ENCODE data around the gene WNT2.
"Not testable (repeated sequence)": the region's sequence is repeated elsewhere in the genome, so short reads cannot be mapped to it uniquely, and the experiment has no call there.

Gene WNT2

DNA sequence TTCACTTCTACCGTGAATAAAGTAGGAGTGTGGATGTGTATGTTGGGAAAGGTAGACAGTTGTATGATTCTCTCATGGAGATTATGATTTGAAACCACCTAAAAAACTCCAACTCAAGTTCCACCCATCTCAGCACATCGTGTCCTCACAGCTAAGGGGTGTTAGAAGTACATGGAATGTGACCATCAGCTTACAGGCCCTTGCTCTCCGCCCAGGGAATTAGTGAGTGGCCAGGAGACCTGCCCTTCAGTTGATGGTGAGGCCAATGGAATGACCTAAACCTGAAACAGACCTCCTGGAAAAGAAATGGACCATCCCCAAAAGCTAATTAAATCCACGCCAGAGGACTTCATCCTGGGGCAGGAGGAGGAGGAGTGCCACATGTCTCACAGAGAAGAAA lies 2.1 kb upstream of the WNT2 start:
- no peaks in the 10 kb centered on the region for H3K36me3 ChIP-seq (replicated peaks)
- DNase-seq (ENCODE audit: low spot score in 2 of 2) = no peak
- H3K4me3 ChIP-seq = no peak overlapping the region
- in situ Hi-C loops (cut with MboI; ENCODE audit: low sequenced_read_pairs) = no loop called here
- H3K4me1 ChIP-seq = no peaks in the 10 kb centered on the region
- H3K27me3 ChIP-seq (ENCODE audit: low read depth) = peaks cover 55% of the 10 kb centered on the region
- H3K9me3 ChIP-seq = no peaks in the 10 kb centered on the region

DNA sequence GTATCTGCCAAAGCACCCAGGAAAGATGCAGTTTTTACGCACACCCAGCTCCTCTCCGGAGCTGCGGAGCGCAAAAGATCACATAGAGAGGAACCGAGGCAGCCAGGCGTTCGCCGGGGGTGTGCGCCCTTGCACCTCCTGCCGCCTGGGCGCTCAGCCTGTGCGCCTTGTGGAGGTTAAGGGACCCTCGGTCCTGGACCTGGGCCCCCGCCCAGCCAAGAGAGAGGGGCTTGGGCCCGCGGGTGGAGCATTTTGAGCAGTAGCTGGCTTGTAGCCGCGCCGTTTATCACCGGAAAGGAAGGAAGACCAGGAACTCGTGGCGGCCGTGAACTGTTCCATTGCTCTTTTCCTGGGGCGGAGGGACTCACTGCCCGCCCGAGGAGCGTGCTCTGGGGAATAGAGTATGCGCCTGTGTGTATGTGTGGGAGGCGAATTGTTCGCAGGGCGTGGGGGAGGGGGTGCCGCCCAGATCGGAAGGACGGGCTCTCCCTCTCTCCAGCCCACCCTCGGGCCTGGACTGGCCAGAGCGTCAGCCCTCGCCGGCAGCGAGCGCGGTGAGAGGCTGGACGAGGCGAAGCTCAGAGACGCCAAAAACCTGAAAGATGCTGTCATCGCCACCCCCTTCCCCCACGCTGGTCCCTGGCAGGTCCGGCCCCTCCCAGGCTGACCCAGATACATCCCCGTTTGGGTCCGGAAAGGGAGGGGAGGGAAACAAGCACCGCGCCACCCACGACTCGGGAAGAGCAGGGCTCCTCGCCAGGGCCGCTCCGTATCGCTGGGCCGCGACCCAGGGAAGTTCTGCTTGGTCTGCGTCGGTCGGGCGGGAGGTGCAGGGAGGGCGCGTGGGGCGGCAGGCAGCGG lies 1.2 kb upstream of the WNT2 start:
- Histone ChIP-seq H3K36me3 (replicated peaks) (no peaks in the 10 kb centered on the region), H3K9me3 (no peaks in the 10 kb centered on the region), H3K4me3 (no peak overlapping the region), H3K27me3 (ENCODE audit: low read depth) (peaks cover 59% of the 10 kb centered on the region), H3K4me1 (no peaks in the 10 kb centered on the region)
- DNase-seq (ENCODE audit: low spot score in 2 of 2) = no peak
- in situ Hi-C loops (cut with MboI; ENCODE audit: low sequenced_read_pairs) = no loop called here

DNA sequence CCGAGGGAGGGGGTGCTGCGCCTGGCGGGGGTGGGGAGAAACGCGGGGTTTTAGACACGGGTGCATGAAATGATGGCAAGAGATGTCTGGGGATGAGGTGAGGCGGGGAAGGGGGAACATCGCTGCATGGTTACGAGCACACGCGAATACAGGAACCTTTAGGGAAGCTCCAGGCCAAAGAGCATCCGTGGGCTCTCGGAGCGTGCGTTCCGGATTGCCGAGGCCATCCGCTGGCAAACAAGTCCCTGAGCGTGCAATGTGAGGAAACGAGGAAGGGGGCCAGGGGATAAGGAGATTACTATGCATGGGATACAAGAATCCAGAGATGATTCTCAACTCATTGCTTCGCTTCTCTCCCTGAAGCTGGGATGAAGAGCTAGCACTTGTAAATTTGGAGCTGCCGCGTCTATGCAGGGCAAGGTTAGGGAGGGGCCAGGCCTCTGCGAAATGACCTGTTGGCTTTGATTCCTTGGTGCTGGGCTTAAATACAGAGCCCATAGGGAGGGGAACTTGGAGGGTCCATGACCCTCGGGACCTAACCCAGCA lies 520 bp upstream of the WNT2 start:
- H3K9me3 ChIP-seq = no peaks in the 10 kb centered on the region
- H3K27me3 ChIP-seq (ENCODE audit: low read depth) = peaks cover 60% of the 10 kb centered on the region
- in situ Hi-C loops (cut with MboI; ENCODE audit: low sequenced_read_pairs) = no loop called here
- no peak for DNase-seq (ENCODE audit: low spot score in 2 of 2)
- H3K4me3 ChIP-seq = no peak overlapping the region
- no peaks in the 10 kb centered on the region for H3K36me3 ChIP-seq (replicated peaks)
- H3K4me1 ChIP-seq = no peaks in the 10 kb centered on the region

DNA sequence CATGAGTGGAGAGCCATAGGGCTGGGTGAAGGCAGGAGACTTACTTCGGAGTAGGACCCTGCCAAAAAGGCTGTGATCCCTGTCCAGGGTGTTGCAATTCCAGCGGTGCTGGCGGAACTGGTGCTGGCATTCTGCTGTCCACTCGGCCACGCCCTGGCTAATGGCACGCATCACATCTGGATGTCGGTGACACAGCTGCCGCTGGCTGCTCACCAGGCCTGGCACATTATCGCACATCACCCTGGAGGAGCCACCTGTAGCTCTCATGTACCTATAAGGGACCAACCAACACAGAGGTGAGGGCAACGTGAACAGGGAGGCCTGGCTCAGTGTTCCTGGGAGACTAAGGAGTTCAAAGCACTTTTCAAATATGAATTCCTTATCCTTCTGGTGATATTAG lies 2.3 kb downstream of the WNT2 start:
- Histone ChIP-seq H3K4me3 (no peak overlapping the region), H3K27me3 (ENCODE audit: low read depth) (peaks cover 65% of the 10 kb centered on the region)
- in situ Hi-C loops (cut with MboI; ENCODE audit: low sequenced_read_pairs) = no loop called here

DNA sequence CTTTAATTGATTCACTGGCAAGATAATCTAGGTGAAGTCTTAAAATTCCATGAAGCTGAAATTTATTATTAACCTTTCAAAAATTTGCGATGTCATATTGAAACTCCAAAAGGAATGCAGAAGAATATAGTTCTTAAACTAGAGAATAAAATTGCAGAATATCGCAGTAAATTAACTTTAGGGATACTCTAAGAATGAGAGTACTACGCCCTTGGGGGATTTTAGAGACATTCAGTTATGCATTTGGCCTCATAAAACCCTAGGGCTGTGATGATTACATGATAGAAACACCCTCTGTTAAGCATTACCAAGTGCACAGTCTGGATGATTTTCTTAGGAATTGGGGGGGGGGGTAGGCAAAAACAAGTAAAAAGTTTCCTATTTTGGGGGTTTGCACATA lies 3.7 kb downstream of the WNT2 start:
- Histone ChIP-seq H3K27me3 (ENCODE audit: low read depth) (peaks cover 52% of the 10 kb centered on the region), H3K9me3 (no peaks in the 10 kb centered on the region), H3K4me1 (no peaks in the 10 kb centered on the region), H3K36me3 (replicated peaks) (no peaks in the 10 kb centered on the region), H3K4me3 (no peak overlapping the region)
- in situ Hi-C loops (cut with MboI; ENCODE audit: low sequenced_read_pairs) = no loop called here
- no peak for DNase-seq (ENCODE audit: low spot score in 2 of 2)

More for the DNA sequence above, 2.3 kb downstream of the WNT2 start:
- no peak for DNase-seq (ENCODE audit: low spot score in 2 of 2)
- Histone ChIP-seq H3K9me3 (no peaks in the 10 kb centered on the region), H3K36me3 (replicated peaks) (no peaks in the 10 kb centered on the region), H3K4me1 (no peaks in the 10 kb centered on the region)

DNA sequence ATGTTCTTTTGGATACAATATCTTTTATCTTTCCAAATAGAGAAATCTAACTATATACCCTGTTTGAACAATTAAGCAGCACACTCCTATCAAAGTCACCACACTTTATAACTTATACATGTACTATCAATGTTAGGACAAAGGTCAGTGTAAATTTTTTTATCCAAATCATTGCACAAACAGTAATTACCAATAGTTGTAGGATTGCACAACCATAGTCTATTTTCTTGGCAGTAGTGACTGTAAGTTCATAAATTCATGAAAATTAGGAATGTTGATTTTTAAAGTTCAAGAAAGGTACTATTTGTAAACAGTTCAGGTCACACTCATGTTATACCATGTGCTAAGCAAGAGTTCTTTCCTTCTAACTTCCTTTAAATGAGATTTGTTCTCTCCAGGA lies 9.3 kb downstream of the WNT2 start:
- Histone ChIP-seq H3K9me3 (no peaks in the 10 kb centered on the region), H3K36me3 (replicated peaks) (no peaks in the 10 kb centered on the region), H3K27me3 (ENCODE audit: low read depth) (peaks cover 6% of the 10 kb centered on the region), H3K4me3 (no peak overlapping the region), H3K4me1 (peaks cover 3% of the 10 kb centered on the region; the same call in 1 of the 2 replicates)
- in situ Hi-C loops (cut with MboI; ENCODE audit: low sequenced_read_pairs) = no loop called here
- no peak for DNase-seq (ENCODE audit: low spot score in 2 of 2)

DNA sequence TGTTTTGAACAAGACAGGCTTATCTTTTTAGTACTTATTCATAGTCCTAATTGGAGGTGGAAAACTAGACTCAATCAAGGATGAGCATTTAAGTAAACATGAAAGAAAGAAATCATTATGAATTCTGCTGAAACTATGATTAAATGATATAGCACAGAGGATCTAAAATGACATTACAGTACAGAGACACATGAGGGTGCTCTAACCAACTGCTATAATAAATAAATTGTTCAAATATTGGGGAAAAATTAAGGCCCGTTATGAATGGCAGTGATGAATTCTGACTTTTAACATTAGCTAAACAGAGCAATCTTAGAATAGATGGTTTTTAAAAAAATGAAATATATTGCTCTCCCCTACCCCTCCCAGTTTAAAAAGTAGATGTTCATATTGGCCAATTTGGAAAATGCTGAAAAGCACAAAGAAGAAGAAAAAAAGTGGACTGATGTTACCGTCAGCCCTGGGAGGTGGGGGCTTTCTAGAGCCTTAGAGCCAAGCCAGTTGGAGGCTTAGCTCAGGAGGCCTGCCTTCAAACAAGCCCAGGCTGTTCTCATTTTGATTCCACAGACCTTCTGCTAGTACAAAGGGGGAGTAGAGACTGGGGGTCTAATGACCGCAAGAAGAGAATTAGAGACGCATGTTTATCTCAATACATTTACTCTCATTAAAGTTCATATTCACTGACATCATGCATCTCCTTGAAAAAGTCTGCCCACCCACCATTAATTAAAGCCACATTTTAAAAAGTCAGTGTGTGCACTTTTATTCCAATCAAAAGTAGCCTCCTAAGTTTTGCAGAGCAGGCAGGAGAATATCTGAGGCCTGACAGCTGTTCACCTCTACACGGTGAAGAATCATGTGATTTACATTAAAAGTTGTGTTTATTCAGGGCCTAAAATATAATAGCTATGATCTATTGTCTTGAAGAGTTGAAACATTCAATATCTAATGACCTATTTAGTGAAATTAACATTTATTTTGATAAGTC lies 10.0 kb downstream of the WNT2 start:
- Histone ChIP-seq H3K9me3 (no peaks in the 10 kb centered on the region), H3K4me1 (peaks cover 3% of the 10 kb centered on the region; the same call in 1 of the 2 replicates), H3K27me3 (ENCODE audit: low read depth) (peaks cover under 1% of the 10 kb centered on the region; the same call in 1 of the 2 replicates), H3K36me3 (replicated peaks) (no peaks in the 10 kb centered on the region), H3K4me3 (no peak overlapping the region)
- in situ Hi-C loops (cut with MboI; ENCODE audit: low sequenced_read_pairs) = no loop called here
- no peak for DNase-seq (ENCODE audit: low spot score in 2 of 2)

DNA sequence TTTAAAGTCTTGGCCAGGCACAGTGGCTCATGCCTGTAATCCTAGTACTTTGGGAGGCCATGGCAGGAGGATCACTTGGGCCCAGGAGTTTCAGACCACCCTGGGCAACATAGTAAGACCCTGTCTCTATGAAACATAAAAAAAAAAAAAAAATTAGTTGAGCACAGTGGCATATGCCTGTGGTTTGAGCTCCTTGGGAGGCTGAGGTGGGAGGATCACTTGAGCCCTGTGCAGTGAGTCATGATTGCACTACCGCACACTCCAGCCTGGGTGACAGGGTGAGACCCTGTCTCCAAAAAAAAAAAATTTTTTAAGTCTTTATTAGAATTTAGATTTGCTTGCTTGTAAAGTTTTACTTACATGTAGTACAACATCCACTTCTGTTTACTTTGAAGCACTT lies 14.0 kb downstream of the WNT2 start:
- no peaks in the 10 kb centered on the region for H3K27me3 ChIP-seq (ENCODE audit: low read depth)
- no peak overlapping the region for H3K4me3 ChIP-seq
- peaks cover 3% of the 10 kb centered on the region; the same call in 1 of the 2 replicates for H3K4me1 ChIP-seq
- no peaks in the 10 kb centered on the region for H3K9me3 ChIP-seq
- in situ Hi-C loops (cut with MboI; ENCODE audit: low sequenced_read_pairs) = no loop called here
- no peak for DNase-seq (ENCODE audit: low spot score in 2 of 2)
- no peaks in the 10 kb centered on the region for H3K36me3 ChIP-seq (replicated peaks)

DNA sequence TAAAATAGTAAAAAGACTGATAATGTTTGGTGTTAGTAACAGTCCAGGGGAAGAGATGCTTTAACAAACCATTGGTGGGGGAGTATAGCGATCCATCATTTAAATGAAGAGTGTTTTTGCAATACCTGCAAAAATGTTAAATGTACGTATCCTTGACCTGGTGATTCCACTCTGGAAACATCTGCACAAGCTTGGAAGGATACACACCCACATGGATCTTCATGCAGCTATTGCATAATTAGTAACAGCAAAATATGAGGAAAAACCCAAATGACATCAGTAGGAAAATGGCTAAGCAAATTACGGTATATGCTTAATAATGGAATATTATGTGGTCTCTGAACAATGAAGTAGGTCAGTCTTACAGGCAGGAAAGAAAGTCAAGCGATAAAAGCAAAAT lies 20.5 kb downstream of the WNT2 start:
- H3K36me3 ChIP-seq (replicated peaks) = no peaks in the 10 kb centered on the region
- in situ Hi-C loops (cut with MboI; ENCODE audit: low sequenced_read_pairs) = no loop called here
- H3K27me3 ChIP-seq (ENCODE audit: low read depth) = no peaks in the 10 kb centered on the region; the same call in 1 of the 2 replicates
- no peaks in the 10 kb centered on the region for H3K4me1 ChIP-seq
- H3K4me3 ChIP-seq = no peak overlapping the region
- H3K9me3 ChIP-seq = no peaks in the 10 kb centered on the region
- DNase-seq (ENCODE audit: low spot score in 2 of 2) = no peak

DNA sequence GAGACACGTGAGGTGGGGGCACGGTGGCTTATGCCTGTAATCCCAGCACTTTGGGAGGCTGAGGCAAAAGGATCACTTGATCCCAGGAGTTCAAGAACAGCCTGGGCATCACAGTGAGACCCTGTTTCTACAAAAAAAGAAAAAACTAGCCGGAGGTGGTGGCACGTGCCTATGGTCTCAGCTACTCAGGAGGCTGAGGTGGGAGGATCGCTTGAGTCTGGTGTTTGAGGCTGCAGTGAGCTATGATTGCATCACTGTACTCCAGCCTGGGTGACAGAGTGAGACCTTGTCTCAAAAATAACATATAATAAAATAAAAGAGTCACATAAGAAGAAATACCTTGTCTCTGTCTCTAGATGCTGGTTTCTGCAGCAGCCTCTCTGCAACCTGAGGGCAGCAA lies 22.4 kb downstream of the WNT2 start:
- in situ Hi-C loops (cut with MboI; ENCODE audit: low sequenced_read_pairs); H3K9me3 ChIP-seq; H3K36me3 ChIP-seq (replicated peaks); H3K4me3 ChIP-seq; H3K4me1 ChIP-seq; H3K27me3 ChIP-seq (ENCODE audit: low read depth); DNase-seq (ENCODE audit: low spot score in 2 of 2): not testable (repeated sequence)

DNA sequence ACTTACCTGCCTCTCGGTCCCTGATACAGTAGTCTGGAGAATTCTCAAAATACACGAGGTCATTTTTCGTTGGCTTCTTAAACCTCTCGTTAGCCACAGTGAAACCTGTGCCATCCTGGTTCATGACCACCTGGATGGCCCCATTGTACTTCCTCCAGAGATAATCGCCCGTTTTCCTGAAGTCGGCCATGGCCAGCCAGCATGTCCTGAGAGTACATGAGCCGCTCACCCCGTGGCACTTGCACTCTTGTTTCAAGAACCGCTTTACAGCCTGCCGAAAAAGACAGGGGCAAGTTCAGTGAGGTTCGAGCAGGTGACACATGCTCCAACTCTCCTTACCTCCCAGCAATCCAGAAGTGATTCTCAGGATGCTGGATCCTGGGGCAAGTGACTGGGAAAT lies 25.3 kb downstream of the WNT2 start:
- Histone ChIP-seq H3K4me3 (no peak overlapping the region), H3K27me3 (ENCODE audit: low read depth) (peaks cover 2% of the 10 kb centered on the region), H3K9me3 (no peaks in the 10 kb centered on the region), H3K4me1 (no peaks in the 10 kb centered on the region), H3K36me3 (replicated peaks) (no peaks in the 10 kb centered on the region)
- no peak for DNase-seq (ENCODE audit: low spot score in 2 of 2)
- in situ Hi-C loops (cut with MboI; ENCODE audit: low sequenced_read_pairs) = no loop called here

DNA sequence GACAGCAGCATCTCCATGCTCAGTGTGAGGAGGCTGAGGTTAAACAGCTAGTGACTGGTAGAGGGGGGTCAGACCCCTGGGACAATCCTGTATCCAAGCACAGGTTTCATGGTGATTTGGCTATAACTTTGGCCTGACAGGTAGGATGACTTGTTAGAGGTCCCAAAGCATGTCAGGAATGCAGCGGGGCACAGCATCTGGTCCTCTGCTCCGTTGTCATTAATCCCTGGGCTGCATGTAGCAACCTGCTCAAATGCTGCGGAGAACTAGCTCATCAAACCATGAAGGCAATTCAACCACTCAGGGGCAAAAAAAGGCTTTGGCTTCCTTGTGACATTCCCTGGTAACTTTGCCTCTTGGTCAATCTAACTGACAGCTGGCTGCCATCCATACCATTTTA lies 26.8 kb downstream of the WNT2 start:
- in situ Hi-C loops (cut with MboI; ENCODE audit: low sequenced_read_pairs) = no loop called here
- peaks cover 2% of the 10 kb centered on the region; the same call in 1 of the 2 replicates for H3K27me3 ChIP-seq (ENCODE audit: low read depth)

DNA sequence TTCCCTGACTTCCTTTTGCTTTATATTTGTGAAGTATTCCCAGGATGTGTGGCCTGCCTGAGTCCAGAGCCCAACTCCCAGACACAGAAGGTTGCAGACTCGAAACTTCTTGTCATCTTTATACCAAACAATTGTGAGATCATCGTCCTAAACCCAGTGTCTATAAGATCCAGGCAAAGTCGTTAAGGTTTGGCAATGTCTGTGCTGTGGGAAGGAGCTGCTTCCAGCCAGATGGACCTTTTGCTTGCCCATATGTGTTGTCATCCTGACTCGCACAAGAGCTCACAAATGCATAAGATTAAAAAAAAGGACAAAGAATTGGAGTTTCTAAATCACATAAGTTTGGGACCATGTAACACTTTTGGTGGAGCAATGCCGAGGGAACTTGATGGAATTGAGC lies 37.0 kb downstream of the WNT2 start:
- H3K27me3 ChIP-seq (ENCODE audit: low read depth) = no peaks in the 10 kb centered on the region
- in situ Hi-C loops (cut with MboI; ENCODE audit: low sequenced_read_pairs) = no loop called here
- no peak overlapping the region for H3K4me3 ChIP-seq
- DNase-seq (ENCODE audit: low spot score in 2 of 2) = no peak
- H3K9me3 ChIP-seq = no peaks in the 10 kb centered on the region; the same call in 1 of the 2 replicates
- no peaks in the 10 kb centered on the region for H3K4me1 ChIP-seq
- no peaks in the 10 kb centered on the region for H3K36me3 ChIP-seq (replicated peaks)

More for the DNA sequence above, 26.8 kb downstream of the WNT2 start:
- DNase-seq (ENCODE audit: low spot score in 2 of 2) = no peak
- no peaks in the 10 kb centered on the region for H3K36me3 ChIP-seq (replicated peaks)
- no peaks in the 10 kb centered on the region for H3K9me3 ChIP-seq
- H3K4me3 ChIP-seq = no peak overlapping the region
- H3K4me1 ChIP-seq = no peaks in the 10 kb centered on the region

All from HAP-1 (cell line).